A549 treated with GW870086 at 1 μM for 4 hours (cell line): Measurements from ENCODE around the gene RAB6A. TPM values are rescaled to one million over a fixed set of nuclear protein-coding genes. Genes with fewer than 3 reads are reported as not detected.

Experiments used
- total RNA-seq: library from RNA; stranded (reverse); fragments of 200-300 nt; extraction: Qiagen RNA extraction; gene quantifications from 5 replicates; pipeline ENCODE4 v1.2.3, GENCODE V29; 2022; ENCODE audit warnings: low read depth

Gene RAB6A
- total RNA-seq = 46.4 to 68.4 TPM (median 62.5 TPM) in 5 replicates

GRCh38 chr11:73760679-73761402, at the start of gene RAB6A:
Gene RAB6A, minus strand, starts transcription at chr11:73761074. Its CDS starts 439 bp downstream, at chr11:73760635.

GRCh38 chr11:73787643-73788558, 27.0 kb upstream of the RAB6A start, which contains the start of gene MRPL48:
Gene MRPL48, plus strand, starts transcription at chr11:73787874. Its CDS starts 98 bp downstream, at chr11:73787972.

GRCh38 chr11:73645972-73646631, 114.8 kb downstream of the RAB6A start, which contains the start of gene PLEKHB1:
Gene PLEKHB1, plus strand, starts transcription at chr11:73646581. Its CDS starts 28 bp downstream, at chr11:73646609.

Other genes with a start within 250 kb of the RAB6A start
- gene FAM168A, start 163.0 kb downstream of the RAB6A start, total RNA-seq = 10.4 to 15.6 TPM (median 13.0 TPM) in 5 replicates
- gene PLEKHB1, start 114.5 kb downstream of the RAB6A start, total RNA-seq = 0.42 to 0.98 TPM (median 0.57 TPM) in 5 replicates
- gene MRPL48, start 26.8 kb upstream of the RAB6A start, total RNA-seq = 46.3 to 57.0 TPM (median 48.9 TPM) in 5 replicates
- 129 to 152 TPM (median 132 TPM) in 5 replicates for gene COA4, start 115.8 kb upstream of the RAB6A start, total RNA-seq
- gene PAAF1, start 115.9 kb upstream of the RAB6A start, total RNA-seq = 10.3 to 12.6 TPM (median 12.0 TPM) in 5 replicates
- 0.27 to 1.3 TPM (median 0.57 TPM) in 5 replicates for gene DNAJB13, start 190.0 kb upstream of the RAB6A start, total RNA-seq
- gene UCP2, start 221.8 kb upstream of the RAB6A start, total RNA-seq = 81.3 to 93.5 TPM (median 86.1 TPM) in 5 replicates
- gene UCP3, start 248.0 kb upstream of the RAB6A start, total RNA-seq = 0.97 to 3.0 TPM (median 1.4 TPM) in 5 replicates